Measurements from ENCODE around the gene PKP3.

Gene PKP3

DNA sequence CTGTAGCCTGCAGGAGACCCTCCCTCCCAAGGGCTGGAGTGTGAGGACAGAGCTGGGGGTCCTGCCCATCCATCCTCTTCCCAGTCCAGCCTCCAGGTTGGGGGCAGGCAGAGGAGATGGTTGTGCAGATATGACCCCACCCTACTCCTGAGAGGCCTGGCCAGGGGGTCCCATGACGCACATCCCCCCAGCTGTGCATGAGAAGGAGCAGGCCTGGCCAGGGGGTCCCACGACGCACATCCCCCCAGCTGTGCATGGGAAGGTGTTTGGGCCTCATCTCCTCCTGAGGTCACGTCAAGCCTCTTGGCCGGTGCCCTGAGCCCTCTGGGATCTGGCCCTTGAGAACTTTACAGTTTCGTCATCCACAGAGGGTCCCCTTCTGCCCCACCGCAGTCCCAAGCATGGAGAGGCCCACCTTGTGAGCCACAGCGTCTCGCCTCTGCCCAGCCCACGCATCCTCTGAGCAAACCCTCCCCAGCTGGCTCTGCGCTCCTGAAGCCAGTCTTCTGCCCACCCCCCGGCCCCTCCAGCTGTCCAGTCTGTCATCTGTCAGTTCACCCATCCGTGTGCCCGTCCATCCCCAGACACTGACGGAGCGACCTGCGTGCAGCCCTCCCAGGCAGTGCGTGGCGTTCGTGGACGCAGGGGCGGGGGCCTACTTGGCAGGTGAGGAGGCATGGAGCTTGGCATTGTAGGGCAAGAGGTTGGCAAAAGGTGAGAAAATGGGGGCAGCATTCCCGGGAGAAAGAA, 45.5 kb downstream of the PKP3 start:
- no peak for DNase-seq (ENCODE audit: low read depth)
- H3K4me3 ChIP-seq (ENCODE audit: control insufficient read depth, low read depth, low read length) = no peak overlapping the region
- TF ChIP-seq, protein P1, sequence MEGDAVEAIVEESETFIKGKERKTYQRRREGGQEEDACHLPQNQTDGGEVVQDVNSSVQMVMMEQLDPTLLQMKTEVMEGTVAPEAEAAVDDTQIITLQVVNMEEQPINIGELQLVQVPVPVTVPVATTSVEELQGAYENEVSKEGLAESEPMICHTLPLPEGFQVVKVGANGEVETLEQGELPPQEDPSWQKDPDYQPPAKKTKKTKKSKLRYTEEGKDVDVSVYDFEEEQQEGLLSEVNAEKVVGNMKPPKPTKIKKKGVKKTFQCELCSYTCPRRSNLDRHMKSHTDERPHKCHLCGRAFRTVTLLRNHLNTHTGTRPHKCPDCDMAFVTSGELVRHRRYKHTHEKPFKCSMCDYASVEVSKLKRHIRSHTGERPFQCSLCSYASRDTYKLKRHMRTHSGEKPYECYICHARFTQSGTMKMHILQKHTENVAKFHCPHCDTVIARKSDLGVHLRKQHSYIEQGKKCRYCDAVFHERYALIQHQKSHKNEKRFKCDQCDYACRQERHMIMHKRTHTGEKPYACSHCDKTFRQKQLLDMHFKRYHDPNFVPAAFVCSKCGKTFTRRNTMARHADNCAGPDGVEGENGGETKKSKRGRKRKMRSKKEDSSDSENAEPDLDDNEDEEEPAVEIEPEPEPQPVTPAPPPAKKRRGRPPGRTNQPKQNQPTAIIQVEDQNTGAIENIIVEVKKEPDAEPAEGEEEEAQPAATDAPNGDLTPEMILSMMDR (conservative IDR thresholded peaks at IDR 0.05; ENCODE audit: control insufficient read depth, insufficient read depth, low read depth, low read length) = no peak

DNA sequence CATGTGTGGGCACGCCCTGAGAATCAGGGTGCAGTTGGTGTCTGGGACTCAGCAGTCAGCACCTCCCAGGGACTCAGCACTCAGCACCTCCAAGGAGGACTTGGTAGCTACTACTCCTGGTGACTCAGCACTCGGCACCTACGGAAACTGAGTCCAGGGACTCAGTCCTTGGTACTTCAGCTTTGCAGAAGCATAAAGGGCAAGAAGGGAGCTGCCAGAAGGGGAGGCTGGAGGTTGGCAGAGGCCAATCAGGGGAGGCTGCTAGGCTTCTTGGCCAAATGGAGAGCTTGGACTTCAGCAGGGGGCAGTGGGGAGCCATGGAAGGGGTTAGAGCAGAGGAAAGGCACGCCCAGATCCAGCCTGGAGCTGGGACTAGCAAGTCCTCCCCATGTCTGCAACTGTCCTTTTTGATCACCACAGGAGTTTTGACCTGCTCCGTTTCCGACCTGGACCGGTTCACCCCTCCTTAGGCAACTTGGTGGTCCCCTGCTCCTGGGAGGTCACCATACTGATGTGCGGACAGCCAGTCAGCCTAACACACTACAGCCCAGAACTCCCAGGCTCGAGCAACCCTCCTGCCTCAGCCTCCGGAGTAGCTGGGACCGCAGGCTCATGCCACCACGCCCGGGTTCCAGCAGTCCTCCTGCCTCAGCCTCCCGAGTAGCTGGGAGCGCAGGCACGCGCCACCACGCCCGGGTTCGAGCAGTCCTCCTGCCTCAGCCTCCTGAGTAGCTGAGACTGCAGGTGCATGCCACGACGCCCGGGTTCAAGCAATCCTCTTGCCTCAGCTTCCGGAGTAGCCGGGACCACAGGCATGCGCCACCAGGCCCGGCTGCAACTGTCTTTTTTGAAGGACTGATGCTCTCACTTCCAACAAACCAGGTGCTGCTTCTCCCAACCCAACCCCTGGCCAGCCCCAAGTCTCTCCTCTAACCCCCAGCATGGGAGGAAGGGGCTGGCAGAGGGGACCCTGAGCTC, 46.3 kb downstream of the PKP3 start:
- peak; percentile 41 for DNase-seq (ENCODE audit: low read depth)
- H3K4me3 ChIP-seq (ENCODE audit: control insufficient read depth, low read depth, low read length) = no peak overlapping the region
- TF ChIP-seq, protein P1 (conservative IDR thresholded peaks at IDR 0.05; ENCODE audit: control insufficient read depth, insufficient read depth, low read depth, low read length) = peak; percentile 33

DNA sequence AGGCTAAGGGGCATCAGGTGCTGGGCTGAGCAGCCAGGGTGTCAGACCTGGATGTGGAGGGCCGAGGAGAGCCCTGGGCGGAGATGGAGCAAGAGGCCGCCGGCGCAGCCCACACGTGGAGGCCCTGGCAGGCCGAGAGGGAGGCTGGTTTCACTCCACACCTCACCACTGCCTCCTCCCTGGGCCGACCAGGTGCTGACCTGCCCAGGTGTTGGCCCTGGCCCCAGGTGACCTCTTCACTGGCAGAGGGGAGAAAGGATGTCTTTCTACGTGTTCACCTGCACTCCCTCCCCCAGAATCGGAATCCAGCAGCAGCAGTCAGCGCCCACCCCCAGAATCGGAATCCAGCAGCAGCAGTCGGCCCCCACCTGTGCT, 47.0 kb downstream of the PKP3 start:
- H3K4me3 ChIP-seq (ENCODE audit: control insufficient read depth, low read depth, low read length) = no peak overlapping the region
- no peak for DNase-seq (ENCODE audit: low read depth)
- TF ChIP-seq, protein P1 (conservative IDR thresholded peaks at IDR 0.05; ENCODE audit: control insufficient read depth, insufficient read depth, low read depth, low read length) = no peak

DNA sequence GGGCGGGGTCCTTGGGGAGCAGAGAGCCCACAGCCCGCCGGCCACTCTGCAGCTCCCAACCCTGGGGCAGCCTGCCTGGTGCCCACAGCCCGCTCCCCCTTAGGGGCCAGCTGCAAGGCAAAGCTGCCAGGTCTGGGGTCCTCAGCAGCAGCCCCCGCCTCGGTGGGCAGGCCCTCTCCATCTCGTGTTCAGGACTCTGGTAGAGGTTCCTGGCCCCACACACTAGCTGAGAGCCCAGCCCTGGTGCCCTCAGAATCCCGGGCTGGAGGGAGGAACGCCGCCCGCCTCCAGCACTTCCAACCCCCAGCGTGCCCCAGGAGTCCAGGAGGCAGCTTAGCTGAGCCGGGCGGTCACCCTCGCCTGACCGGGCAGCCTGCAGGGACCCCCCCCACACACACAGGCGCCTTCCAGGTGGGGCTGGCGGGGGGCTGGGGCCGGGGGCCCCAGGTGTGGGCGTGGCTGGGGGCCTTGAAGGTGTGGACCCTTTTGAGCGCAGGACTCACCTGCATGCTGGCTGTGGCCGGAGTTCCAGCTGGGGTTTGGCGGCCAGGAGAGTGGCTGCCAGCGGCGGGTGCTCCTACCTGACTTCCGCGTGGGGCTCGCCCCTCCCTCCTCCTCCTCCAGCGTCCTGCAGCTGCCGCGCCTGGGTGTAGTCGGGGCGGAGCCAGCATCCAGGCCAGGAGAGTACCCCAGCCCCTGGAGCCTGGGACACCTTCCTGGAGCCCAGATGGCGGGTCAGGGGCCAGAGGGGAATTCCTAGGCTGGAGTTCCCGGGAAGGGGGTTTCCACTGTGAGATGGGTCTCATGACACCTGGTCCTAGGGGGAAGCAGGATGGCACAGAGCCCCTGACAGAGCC, 47.6 kb downstream of the PKP3 start, which contains the start of gene ANO9:
TSS of gene ANO9 (minus strand) at position 594 of the 857 bp plus-strand sequence. CDS start at position 509, 85 bp downstream.
- TF ChIP-seq, protein P1 (conservative IDR thresholded peaks at IDR 0.05; ENCODE audit: control insufficient read depth, insufficient read depth, low read depth, low read length) = no peak
- no peak for DNase-seq (ENCODE audit: low read depth)
- H3K4me3 ChIP-seq (ENCODE audit: control insufficient read depth, low read depth, low read length) = no peak within 1 kb of the TSS

DNA sequence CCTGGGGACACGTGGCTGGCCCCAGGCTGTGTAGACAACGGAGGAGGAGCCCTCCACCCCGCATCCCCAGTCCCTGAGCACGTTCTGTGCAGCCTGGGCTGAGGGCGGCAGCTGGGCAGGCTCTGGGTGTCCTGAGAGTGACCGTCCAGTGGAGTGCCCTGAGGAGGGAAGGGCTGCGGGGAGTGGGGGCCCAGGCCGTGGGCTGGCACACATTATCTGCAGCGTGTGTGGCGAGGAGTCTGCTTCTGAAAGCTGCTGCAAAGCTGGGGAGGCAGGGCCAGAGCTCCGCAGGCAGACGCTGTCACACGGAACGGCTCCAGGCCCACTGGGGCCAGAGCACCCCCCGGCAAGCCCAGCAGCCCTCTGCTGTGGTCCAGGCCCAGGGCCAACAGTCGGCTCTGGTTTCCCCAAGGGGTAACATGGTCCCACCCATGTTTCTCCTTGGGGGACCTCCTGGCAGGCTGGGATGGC, 48.6 kb downstream of the PKP3 start:
- TF ChIP-seq, protein P1 (conservative IDR thresholded peaks at IDR 0.05; ENCODE audit: control insufficient read depth, insufficient read depth, low read depth, low read length) = no peak
- DNase-seq (ENCODE audit: low read depth) = no peak
- H3K4me3 ChIP-seq (ENCODE audit: control insufficient read depth, low read depth, low read length) = no peak overlapping the region

Measured in fibroblast of mammary gland (primary cell).